ENCODE measurements around the gene COPZ2. TPM values are rescaled to one million over a fixed set of nuclear protein-coding genes. Genes with fewer than 3 reads are reported as not detected.
"Not testable (repeated sequence)": the region's sequence is repeated elsewhere in the genome, so short reads cannot be mapped to it uniquely, and the experiment has no call there.

Gene COPZ2
- total RNA-seq, 1 donor from 2014 or later: 57.6 TPM

- DNase-seq (ENCODE audit: low read depth): no peak
Measured at GRCh38 chr17:48010193-48010592, 27.4 kb downstream of the COPZ2 start.

DNA sequence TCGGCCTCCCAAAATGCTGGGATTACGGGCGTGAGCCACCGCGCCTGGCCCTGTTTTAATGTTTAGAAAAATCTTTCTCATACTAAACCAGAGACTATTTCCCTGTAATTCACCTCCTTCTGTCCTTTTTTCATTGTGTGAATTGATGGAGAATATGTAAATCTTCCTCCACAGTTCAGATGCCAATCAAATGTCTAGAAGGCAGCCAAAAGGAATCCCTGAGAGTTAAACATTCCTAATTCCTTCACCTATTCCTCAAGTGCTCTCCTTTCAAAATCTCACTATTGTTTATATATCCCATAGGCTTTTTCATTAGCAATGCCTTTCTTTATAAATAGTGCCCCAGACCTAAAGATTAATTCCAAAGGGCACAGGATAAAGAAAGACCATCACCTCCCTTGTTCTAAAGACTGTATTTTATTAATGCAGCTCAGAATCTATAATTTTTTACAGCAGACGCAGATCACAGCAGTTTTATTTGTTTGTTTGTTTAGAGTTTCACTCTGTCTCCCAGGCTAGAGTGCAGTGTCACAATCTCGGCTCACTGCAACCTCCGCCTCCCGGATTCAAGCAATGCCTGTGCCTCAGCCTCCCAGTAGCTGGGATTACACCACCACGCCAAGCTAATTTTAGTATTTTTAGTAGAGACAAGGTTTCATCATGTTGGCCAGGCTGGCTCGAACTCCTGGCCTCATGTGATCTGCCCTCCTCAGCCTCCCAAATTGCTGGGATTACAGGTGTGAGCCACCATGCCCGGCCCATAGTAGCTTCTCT lies 30.5 kb downstream of the COPZ2 start:
- DNase-seq (ENCODE audit: low read depth): no peak

GRCh38 chr17:48004983-48005382 lies 32.6 kb downstream of the COPZ2 start:
- peak; percentile 31 for DNase-seq (ENCODE audit: low read depth)

GRCh38 chr17:48003417-48004151 lies 34.0 kb downstream of the COPZ2 start:
- DNase-seq (ENCODE audit: low read depth): no peak

- DNase-seq (ENCODE audit: low read depth): no peak
Measured at GRCh38 chr17:48002916-48003416, 34.6 kb downstream of the COPZ2 start.

- DNase-seq (ENCODE audit: low read depth): peak; percentile 81
Measured at GRCh38 chr17:48002266-48002915, 35.2 kb downstream of the COPZ2 start.

DNA sequence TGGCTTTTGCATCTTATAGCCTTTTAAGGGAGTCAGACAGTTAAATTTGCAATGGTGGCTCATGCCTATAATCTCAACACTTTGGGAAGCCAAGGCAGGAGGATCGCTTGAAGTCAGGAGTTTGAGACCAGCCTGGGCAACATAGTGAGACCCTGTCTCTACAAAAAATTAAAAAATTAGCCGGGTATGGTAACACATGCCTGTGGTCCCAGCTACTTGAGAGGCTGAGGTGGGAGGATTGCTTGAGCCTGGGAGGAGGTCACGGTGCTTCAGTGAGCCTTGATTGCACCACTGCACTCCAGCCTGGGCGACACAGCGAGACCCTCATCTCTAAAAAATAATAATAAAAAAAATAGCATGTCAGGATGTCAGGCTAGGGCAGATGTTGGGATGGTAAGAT lies 35.9 kb downstream of the COPZ2 start:
- not testable (repeated sequence) for DNase-seq (ENCODE audit: low read depth)

DNA sequence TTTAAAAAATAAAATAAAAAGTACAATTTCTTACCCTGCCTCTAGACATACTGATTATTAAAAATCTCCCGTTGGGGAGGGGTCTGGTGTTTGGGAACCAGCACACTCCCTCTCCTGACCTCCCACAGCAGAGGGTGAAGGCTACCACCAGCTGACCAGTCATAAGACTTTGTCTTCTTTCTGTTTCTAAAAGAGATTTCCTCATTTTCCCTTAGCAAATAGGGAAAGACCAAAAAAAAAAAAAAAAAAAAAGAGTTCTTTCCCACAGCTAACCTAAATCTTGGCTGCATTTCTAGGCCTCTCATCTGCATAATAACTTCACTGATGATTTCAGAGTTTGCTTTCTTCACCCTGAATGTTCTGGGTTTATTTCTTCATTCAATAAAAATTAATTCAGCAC lies 36.4 kb downstream of the COPZ2 start:
- no peak for DNase-seq (ENCODE audit: low read depth)

DNA sequence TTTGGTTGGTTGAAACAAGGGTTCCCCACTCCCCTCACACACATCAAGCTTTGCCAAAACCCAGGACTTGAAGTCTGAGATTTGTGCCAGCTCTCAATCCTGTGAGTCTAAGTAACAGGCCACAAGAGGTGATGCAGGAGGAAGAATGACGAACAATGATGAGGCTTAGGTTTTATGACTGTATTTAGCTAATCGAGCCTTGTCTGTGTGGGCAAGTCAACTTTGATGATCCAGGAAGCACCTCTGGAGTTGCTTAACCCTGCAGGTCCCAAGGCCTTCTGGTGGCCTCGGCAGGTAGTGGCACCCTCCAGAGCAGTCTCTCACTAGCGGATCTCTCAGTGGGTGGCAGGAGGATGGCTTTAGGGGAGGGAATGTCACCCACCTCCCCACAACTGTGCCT lies 38.0 kb downstream of the COPZ2 start:
- DNase-seq (ENCODE audit: low read depth): no peak

GRCh38 chr17:47998044-47998443 lies 39.6 kb downstream of the COPZ2 start:
- DNase-seq (ENCODE audit: low read depth): no peak

GRCh38 chr17:47997586-47997985 lies 40.0 kb downstream of the COPZ2 start:
- DNase-seq (ENCODE audit: low read depth): no peak

DNA sequence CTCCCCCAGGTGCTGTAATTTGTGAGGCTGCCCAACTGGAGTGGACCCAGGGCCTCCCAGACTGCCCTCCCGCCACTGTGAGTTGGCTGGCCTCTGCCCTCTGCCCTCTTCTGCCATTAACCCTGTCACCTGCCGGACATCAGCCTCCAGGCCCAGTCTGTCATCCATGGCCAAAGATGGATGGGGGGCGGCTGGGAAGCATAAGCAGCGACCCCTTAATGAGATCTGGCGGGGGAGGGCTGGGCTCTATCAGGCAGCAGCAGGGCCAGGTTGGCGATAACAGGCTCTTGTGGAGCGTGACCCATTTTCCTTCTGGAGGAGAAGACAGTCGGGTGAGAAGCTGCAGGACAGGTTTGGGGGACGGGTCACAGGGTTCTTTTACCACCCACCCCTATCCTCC lies 41.4 kb downstream of the COPZ2 start:
- no peak for DNase-seq (ENCODE audit: low read depth)

- no peak for DNase-seq (ENCODE audit: low read depth)
Measured at GRCh38 chr17:47995241-47995935, 42.2 kb downstream of the COPZ2 start.

DNA sequence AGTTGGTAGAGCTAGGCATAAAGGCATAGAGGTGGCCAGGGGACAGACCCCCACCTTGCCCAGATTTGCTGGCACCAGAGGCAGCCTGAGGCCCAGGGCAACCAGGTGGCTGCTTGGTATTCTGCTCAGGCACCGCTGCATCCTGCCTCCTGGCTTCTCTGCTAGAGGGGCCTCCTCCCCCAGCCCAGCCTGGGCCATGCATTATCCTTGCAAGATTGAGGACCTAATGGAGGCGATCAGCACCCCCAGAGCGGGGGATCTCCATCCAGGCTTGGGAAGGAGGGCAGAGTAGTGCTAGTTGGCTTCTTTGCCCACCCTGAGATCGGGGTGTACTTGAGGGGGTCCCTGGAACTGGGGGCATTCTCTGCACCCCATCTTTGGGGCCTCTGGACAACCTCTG lies 42.9 kb downstream of the COPZ2 start:
- no peak for DNase-seq (ENCODE audit: low read depth)

DNA sequence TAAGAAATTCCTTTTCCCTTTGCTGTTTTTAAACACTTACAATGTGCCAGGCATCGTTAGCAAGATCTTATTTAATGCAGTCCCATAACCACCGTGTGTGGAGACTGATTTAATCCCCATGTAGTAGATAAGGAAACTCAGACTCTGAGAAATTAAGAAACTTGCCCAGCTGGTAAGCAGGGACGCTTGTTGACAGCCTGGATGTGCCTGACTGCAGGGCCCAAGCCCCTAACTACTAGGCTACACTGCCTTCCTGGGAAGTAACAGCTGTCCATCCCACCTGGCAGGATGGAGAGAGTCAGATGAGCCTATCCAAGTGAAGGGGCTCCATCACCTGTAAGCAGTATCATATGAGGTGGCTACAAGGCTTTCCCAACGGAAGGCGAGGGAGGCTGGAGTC lies 43.6 kb downstream of the COPZ2 start:
- DNase-seq (ENCODE audit: low read depth): no peak

DNA sequence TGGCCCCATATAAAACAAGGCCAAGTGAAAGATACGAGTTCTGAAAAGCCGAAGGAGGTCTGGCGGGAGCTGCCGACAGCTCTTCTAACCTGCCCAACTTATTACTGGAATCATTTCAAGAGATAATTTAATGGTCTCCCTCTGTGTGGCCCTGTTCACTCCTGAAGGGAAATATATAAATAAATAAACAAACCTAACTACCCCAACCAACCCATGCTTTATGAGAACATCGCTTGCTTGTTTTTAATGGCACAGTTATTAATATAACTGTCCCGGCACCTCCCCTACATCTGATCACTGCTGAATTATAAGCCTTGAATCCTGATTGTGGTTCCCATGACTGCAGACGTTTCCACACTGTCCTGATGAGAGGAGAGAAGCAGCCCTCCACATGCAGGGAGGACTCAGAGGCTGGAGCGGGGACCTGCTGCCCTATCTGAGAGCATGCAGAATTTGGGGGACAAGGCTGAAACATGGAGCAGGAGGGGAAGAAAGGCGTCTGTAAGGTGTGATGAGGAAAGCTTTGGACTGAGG lies 44.5 kb downstream of the COPZ2 start:
- no peak for DNase-seq (ENCODE audit: low read depth)

DNA sequence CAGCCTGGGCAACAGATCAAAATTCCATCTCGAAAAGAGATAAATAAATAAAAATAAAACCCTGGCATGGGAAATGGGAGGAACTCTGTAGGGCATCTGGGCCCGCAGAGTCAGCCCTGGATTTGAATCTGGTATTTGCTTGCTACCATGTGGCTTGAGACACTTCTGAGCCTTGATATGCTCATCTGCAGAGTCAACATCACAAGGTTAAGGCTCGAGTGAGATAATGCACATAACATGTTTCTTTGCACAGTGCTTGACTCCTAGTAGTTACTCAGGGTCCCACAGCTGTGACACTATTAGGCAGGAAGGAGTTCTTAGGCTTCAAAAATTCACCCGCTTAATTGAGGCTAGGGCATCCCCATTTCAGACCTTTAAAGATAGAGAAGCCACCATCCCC lies 45.4 kb downstream of the COPZ2 start:
- DNase-seq (ENCODE audit: low read depth): no peak

DNA sequence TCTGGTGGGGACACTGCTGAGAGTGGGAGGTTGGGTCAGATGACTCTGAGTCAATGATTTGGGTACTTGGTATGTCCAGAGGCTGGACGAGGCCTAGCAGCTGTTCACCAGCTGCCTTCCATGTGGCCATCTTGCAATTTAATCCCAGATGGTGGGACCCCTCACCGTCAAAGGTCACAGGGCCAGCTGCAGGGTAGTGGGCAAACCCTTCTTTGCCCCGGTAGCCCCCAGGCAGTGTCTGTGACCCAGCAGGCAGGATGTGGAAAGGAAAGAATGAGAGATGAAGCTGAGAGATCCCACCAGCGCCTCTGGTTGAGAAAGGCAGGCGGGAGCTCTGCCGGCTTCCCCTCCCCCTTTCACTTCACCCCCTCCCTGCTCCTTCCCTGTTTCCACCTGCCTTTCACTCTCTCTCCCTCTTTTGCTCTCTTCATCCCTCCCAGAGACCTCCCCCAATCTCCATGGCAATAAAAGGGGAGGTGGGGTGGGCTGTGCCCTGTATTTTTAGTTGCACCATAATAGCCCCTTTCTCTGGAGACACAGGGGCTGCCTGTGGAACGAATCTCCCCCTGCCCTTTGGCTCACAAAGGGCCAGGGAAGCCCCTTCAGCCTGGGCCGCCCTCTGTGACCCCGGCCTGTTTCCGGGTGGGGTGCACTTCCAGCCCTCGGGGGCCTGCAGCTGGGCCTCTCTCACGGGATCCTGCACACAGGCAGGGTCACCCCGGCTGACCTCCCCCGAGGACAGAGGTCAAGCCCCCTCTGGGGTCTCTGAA lies 46.5 kb downstream of the COPZ2 start:
- peak; percentile 96 for DNase-seq (ENCODE audit: low read depth)

- DNase-seq (ENCODE audit: low read depth): peak; percentile 87
Measured at GRCh38 chr17:47989700-47990099, 47.9 kb downstream of the COPZ2 start.

DNA sequence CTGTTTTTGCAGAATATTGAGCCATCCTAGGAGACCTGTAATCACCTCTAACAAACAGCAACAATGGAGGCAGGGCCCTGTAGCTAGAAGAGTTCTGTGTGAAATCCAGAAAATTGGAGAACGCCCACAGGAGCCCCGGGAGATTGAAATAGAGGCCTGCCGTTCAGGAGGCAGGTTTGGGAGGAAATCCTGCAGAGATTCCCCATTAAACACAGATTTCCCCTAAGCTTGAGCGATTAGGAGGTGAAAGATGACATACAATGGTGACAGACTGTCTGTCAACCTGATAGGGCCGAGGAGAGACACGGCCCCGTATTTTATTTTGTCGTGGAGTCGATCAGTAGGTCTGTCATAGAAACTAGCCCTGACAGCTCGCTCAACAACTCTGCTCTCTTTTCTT lies 48.4 kb downstream of the COPZ2 start:
- no peak for DNase-seq (ENCODE audit: low read depth)
